Measurements from ENCODE around the gene DDX19B.

DNA sequence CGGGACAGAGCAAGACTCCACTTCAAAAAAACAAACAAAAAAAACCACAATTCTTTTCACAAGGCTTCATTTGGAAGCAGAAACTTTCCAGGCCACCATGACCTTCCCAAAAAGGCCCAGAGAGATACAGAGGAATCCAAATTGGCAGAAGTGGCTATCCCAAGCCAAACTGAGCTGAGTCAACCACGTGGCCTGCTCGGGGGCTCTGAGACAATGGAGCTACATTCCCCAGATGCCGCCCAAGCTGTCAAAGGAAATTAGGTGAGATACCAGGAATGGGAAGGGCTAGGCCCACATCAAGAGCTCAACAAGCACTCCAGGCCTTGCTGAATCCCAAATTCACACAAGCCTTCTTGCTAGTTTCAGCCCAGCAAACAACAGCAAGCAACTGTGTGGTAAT, 41.6 kb upstream of the DDX19B start:
- TF ChIP-seq, protein P1, sequence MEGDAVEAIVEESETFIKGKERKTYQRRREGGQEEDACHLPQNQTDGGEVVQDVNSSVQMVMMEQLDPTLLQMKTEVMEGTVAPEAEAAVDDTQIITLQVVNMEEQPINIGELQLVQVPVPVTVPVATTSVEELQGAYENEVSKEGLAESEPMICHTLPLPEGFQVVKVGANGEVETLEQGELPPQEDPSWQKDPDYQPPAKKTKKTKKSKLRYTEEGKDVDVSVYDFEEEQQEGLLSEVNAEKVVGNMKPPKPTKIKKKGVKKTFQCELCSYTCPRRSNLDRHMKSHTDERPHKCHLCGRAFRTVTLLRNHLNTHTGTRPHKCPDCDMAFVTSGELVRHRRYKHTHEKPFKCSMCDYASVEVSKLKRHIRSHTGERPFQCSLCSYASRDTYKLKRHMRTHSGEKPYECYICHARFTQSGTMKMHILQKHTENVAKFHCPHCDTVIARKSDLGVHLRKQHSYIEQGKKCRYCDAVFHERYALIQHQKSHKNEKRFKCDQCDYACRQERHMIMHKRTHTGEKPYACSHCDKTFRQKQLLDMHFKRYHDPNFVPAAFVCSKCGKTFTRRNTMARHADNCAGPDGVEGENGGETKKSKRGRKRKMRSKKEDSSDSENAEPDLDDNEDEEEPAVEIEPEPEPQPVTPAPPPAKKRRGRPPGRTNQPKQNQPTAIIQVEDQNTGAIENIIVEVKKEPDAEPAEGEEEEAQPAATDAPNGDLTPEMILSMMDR (IDR thresholded peaks at IDR 0.05; ENCODE audit: insufficient read depth, low read depth, low read length), result no peak
- no peak for TF ChIP-seq EZH2 (IDR thresholded peaks at IDR 0.05; ENCODE audit: insufficient read depth, low read length)

Data from astrocyte (in vitro differentiated cells and primary cell).